ENCODE measurements around the gene KIAA0753. TPM values are rescaled to one million over a fixed set of nuclear protein-coding genes. Genes with fewer than 3 reads are reported as not detected.

Gene KIAA0753
- total and polyA plus RNA-seq, 2 of the 13 experiments (the other 11 are each of a cell fraction or from before 2014, with no cell fraction given) = 5.2 to 9.1 TPM

- no peak for TF ChIP-seq THAP8 (CRISPR knock-in tag; IDR thresholded peaks at IDR 0.05; ENCODE audit: borderline replicate concordance)
- TF ChIP-seq ZBED4 (CRISPR knock-in tag; IDR thresholded peaks at IDR 0.05; ENCODE audit: borderline replicate concordance) = peak; percentile 77; the same call in 1 of the 2 replicates
- TF ChIP-seq PRDM4 (CRISPR knock-in tag; IDR thresholded peaks at IDR 0.05; ENCODE audit: borderline replicate concordance) = no peak
- TF ChIP-seq ZFP36L1 (CRISPR knock-in tag; IDR thresholded peaks at IDR 0.05) = peak; percentile 78; the same call in 1 of the 2 replicates
- peak; percentile 88 for TF ChIP-seq ZNF143 (CRISPR knock-in tag; IDR thresholded peaks at IDR 0.05)
- peak; percentile 64 for TF ChIP-seq E2F1 (CRISPR knock-in tag; IDR thresholded peaks at IDR 0.05)
- TF ChIP-seq UBTF (CRISPR knock-in tag; IDR thresholded peaks at IDR 0.05) = peak; percentile 77
- TF ChIP-seq ZNF234 (CRISPR knock-in tag; conservative IDR thresholded peaks at IDR 0.05) = no peak
- TF ChIP-seq ZNF569 (CRISPR knock-in tag; IDR thresholded peaks at IDR 0.05; ENCODE audit: borderline replicate concordance) = no peak
- peak; percentile 96 for TF ChIP-seq ZNF883 (CRISPR knock-in tag; IDR thresholded peaks at IDR 0.05; ENCODE audit: not compliant biosample characterization)
- no peak for TF ChIP-seq ZNF678 (CRISPR knock-in tag; IDR thresholded peaks at IDR 0.05)
- peak; percentile 72; the same call in 1 of the 2 replicates for TF ChIP-seq MEF2D (CRISPR knock-in tag; IDR thresholded peaks at IDR 0.05)
- peak; percentile 96 for TF ChIP-seq RFX1 (IDR thresholded peaks at IDR 0.05)
- no peak for TF ChIP-seq GPN1 (CRISPR knock-in tag; IDR thresholded peaks at IDR 0.05; ENCODE audit: borderline replicate concordance)
These were observed at the start of gene KIAA0753, which contains the start of gene TXNDC17 (continued) for GRCh38 chr17:6640536-6641246.
